SW480 (cell line): ENCODE measurements around the gene SH3TC1.

Experiments used
- DNase-seq: peaks from one replicate; pipeline ENCODE4 v3.0.0-alpha.2; 2016; ENCODE audit warnings: low spot score

The SH3TC1 gene

GRCh38 chr4:8198906-8199593 is at the start of gene SH3TC1:
Gene SH3TC1 (plus strand): TSS chr4:8199290. CDS start chr4:8205195, 5,905 bp downstream.
- DNase-seq: peak; percentile 83

- no peak for DNase-seq
These were observed 49.4 kb upstream of the SH3TC1 start for GRCh38 chr4:8149664-8150063.

- no peak for DNase-seq
These were observed 48.7 kb upstream of the SH3TC1 start for GRCh38 chr4:8150152-8151090.

GRCh38 chr4:8151165-8151650 is 47.9 kb upstream of the SH3TC1 start:
- no peak for DNase-seq

- no peak for DNase-seq
These were observed 46.8 kb upstream of the SH3TC1 start for GRCh38 chr4:8152090-8152864.

- DNase-seq: no peak
These were observed 46.2 kb upstream of the SH3TC1 start for GRCh38 chr4:8152865-8153257.

- DNase-seq: no peak
These were observed 45.6 kb upstream of the SH3TC1 start for GRCh38 chr4:8153441-8153840.

GRCh38 chr4:8155048-8155447 is 44.0 kb upstream of the SH3TC1 start:
- DNase-seq: no peak

GRCh38 chr4:8155660-8156421 is 43.2 kb upstream of the SH3TC1 start:
- DNase-seq: no peak

- DNase-seq: peak; percentile 52
These were observed 42.5 kb upstream of the SH3TC1 start for GRCh38 chr4:8156617-8157016.

GRCh38 chr4:8157496-8157895 is 41.6 kb upstream of the SH3TC1 start:
- DNase-seq: no peak

GRCh38 chr4:8157944-8158709 is 41.0 kb upstream of the SH3TC1 start:
- no peak for DNase-seq

- DNase-seq: peak; percentile 93
These were observed 40.2 kb upstream of the SH3TC1 start, which contains the start of gene ABLIM2 for GRCh38 chr4:8158710-8159536. Gene ABLIM2 (minus strand): TSS chr4:8158813. CDS start chr4:8158689, 124 bp downstream.

- no peak for DNase-seq
These were observed 39.4 kb upstream of the SH3TC1 start for GRCh38 chr4:8159537-8160232.

- no peak for DNase-seq
These were observed 38.9 kb upstream of the SH3TC1 start for GRCh38 chr4:8160233-8160560.

- no peak for DNase-seq
These were observed 38.5 kb upstream of the SH3TC1 start for GRCh38 chr4:8160572-8160971.

- peak; percentile 79 for DNase-seq
These were observed 36.5 kb upstream of the SH3TC1 start for GRCh38 chr4:8162625-8163024.

GRCh38 chr4:8163026-8163425 is 36.1 kb upstream of the SH3TC1 start:
- DNase-seq: no peak
